HUES64 (cell line): ENCODE results near the gene MRPS12.
A peak's percentile ranks its signal among the peaks of the same experiment; 100 is the strongest.

Source experiments
- H3K27ac ChIP-seq: 2 replicates; pipeline ENCODE4 v1.7.0; 2013; ENCODE audit warnings: low read depth, low read length, inconsistent platforms
- H3K27me3 ChIP-seq: 2 replicates; pipeline ENCODE4 v1.6.1; 2013; ENCODE audit warnings: mild to moderate bottlenecking, low read length; ENCODE audit not compliant: insufficient read depth
- H3K36me3 ChIP-seq: 2 replicates; pipeline ENCODE4 v1.6.1; 2013; ENCODE audit warnings: mild to moderate bottlenecking, low read length; ENCODE audit not compliant: insufficient read depth
- H3K4me1 ChIP-seq: 2 replicates; pipeline ENCODE4 v1.6.1; 2013; ENCODE audit warnings: mild to moderate bottlenecking, low read length, moderate library complexity; ENCODE audit not compliant: insufficient read depth
- H3K4me3 ChIP-seq: 2 replicates; pipeline ENCODE4 v1.5.1; 2013; ENCODE audit warnings: mild to moderate bottlenecking, low read length, moderate library complexity
- H3K9ac ChIP-seq: 2 replicates; pipeline ENCODE4 v1.6.1; 2013; ENCODE audit warnings: mild to moderate bottlenecking, low read depth, low read length
- H3K9me3 ChIP-seq: 2 replicates; pipeline ENCODE4 v1.6.1; 2013; ENCODE audit warnings: low read depth, low read length; ENCODE audit not compliant: insufficient read depth
- WGBS: fragments of 150-250, 120-280 bp; methylation state at CpG from one replicate; pipeline ENCODE4 v1.1.7; 2013; ENCODE audit warnings: missing lambda C conversion rate; 5-methylcytosine and 5-hydroxymethylcytosine counted together

Gene MRPS12

DNA sequence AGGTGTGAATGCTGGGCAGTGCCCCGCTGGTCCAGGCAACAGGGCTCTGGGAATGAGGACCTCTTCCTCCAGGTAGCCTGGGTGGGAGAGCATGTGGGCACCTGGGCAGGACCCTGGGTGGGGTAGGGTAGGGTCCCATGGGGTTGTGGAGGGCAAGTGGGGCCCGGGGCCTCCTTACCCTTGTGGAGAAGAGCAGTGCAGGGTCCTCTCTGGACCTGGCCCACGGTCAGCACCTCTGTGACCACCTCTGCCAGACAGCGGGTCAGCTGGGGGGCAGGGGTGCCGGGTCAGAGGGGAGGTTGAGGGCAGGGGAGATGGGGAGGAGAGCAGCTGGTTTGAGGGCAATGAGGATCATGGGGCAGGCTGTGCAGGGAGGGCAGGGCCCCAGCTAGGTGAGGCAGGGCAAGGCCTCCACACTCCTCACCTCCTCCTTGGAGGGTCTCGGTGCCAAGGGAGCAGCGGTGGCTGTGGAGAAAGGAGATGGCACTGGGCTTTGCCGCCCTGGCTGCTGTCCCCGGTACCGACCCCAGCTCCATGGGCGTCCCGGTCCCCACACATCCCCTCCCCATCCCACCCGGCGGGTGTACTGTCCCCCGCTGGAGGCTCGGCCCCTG lies 19.2 kb upstream of the MRPS12 start:
- H3K9me3 ChIP-seq, result no peaks in the 10 kb centered on the region
- H3K9ac ChIP-seq, result no peak overlapping the region; the same call in 1 of the 2 replicates
- peaks cover 3% of the 10 kb centered on the region; the same call in 1 of the 2 replicates for H3K27me3 ChIP-seq
- H3K4me3 ChIP-seq, result no peak overlapping the region
- H3K27ac ChIP-seq, result no peak overlapping the region
- H3K36me3 ChIP-seq, result peaks cover 12% of the 10 kb centered on the region; the same call in 1 of the 2 replicates
- no peaks in the 10 kb centered on the region for H3K4me1 ChIP-seq
- 64% methylated on average over 16 of the region's 16 CpGs for WGBS

DNA sequence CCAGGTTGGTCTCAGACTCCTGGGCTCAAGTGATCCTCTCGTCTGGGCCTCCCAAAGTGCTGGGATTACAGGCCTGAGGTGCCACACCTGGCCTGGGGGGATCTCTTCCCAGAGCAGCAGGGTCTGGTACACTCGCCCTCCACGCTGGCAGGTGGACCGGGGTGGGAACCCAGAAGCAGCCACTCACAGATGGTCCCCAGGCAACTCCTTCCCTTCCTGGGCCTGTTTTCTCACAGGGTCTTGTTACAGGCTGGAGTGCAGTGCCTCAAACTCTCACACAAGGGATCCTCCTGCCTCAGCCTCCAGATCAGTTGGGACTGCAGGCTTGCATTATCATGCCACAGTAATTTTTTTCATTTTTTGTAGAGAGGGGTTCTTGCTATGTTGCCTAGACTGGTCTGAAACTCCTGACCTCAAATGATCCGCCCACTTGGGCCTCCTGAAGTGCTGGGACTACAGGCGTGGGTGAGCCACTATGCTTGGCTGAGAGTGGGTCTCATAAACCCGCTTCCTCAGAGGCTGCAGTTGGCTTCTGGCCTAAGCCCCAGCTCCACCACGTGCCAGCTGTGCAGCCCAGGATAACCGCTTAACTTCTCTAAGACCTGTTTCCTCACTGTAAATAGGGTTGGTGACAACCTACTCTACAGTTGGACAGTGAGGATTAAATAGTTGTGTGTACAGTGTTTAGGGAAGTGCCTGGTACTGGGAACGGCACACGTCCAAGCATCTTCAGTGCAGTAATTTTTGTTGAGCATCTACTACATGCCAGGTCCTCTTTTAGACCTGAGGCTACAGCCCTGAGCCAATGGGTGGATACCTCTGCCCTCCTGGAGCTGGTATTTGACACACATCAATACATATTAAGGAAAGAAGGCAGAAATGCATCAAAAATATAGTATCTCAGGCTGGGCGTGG lies 17.9 kb upstream of the MRPS12 start:
- no peak overlapping the region for H3K27ac ChIP-seq
- no peaks in the 10 kb centered on the region for H3K9me3 ChIP-seq
- H3K4me1 ChIP-seq, result no peaks in the 10 kb centered on the region
- 84% methylated on average over 12 of the region's 12 CpGs for WGBS
- peaks cover 3% of the 10 kb centered on the region; the same call in 1 of the 2 replicates for H3K27me3 ChIP-seq
- H3K36me3 ChIP-seq, result no peaks in the 10 kb centered on the region
- no peak overlapping the region for H3K9ac ChIP-seq
- H3K4me3 ChIP-seq, result no peak overlapping the region

DNA sequence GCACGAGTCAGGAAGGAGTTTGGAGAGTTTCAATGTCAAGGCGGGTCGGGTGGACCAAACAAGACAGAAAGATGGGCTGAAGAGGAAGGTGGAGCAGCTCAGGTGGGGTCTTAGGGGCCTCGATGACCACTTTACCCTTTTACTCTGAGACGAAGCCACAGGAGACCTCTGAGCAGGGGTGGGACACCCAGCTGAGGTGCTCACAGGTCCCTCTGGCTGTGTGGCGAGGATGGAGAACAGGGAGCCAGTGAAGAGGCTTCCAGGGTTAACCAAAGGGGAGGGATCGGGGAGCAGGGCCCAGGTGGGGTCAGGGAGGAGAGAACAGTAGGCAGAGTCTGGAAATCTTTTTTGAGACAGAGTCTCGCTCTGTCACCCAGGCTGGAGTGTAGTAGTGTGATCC lies 16.8 kb upstream of the MRPS12 start:
- H3K36me3 ChIP-seq, result no peaks in the 10 kb centered on the region
- WGBS, result 91% methylated on average over 8 of the region's 8 CpGs

DNA sequence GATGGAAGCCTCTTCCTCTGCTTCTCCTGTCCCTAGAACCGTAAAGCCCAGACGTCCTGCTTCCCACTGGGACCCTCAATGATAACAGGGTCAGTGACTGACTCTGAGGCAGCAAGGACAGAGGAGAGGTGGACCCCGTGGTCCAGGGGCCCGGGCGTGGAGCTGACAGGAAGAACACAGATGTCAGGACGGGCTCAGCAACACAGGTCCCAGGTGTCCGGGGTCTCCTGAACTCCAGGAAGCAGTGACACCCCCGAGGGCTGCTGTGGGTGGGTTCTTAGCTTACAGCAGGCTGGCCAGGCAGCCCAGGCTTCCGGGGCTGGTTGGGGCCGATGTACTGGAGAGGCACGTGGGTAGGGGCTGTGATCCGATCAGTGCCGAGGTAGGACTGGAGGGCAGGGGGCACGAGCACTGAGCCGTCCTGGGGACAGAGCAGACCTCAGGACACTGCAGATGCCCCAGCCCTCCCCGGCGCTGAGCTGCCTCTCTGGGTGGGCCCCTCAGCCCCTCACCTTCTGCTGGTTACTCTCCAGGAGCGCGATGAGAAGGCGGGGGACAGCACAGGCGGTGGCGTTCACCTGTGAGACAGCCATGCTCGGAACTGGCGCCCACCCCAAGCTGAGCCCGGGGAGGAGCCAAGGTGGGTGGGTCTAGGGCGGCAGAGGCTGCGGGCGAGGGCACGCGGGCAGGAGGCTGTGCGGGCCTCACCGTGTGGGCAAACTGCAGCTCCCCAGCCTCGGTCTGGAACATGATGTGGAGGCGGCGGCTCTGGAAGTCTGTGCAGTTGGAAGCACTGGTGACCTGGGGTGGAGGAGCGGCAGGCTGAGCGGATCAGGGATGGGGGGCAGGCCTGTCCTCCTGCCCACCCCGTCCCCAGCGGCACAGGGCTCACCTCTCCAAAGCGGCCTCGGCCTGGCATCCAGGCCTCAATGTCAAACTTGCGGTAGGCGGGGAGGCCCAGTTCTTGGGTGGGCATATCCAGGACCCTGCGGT lies 15.1 kb upstream of the MRPS12 start:
- peaks cover 3% of the 10 kb centered on the region; the same call in 1 of the 2 replicates for H3K27me3 ChIP-seq
- H3K4me3 ChIP-seq, result no peak overlapping the region
- no peak overlapping the region for H3K27ac ChIP-seq
- WGBS, result 96% methylated on average over 44 of the region's 44 CpGs
- no peak overlapping the region for H3K9ac ChIP-seq
- no peaks in the 10 kb centered on the region for H3K4me1 ChIP-seq
- no peaks in the 10 kb centered on the region for H3K9me3 ChIP-seq
- H3K36me3 ChIP-seq, result no peaks in the 10 kb centered on the region

More for the DNA sequence above, 16.8 kb upstream of the MRPS12 start:
- H3K27ac ChIP-seq, result no peak overlapping the region
- no peak overlapping the region for H3K4me3 ChIP-seq
- H3K4me1 ChIP-seq, result no peaks in the 10 kb centered on the region
- H3K9me3 ChIP-seq, result no peaks in the 10 kb centered on the region
- H3K27me3 ChIP-seq, result peaks cover 3% of the 10 kb centered on the region; the same call in 1 of the 2 replicates
- no peak overlapping the region for H3K9ac ChIP-seq

DNA sequence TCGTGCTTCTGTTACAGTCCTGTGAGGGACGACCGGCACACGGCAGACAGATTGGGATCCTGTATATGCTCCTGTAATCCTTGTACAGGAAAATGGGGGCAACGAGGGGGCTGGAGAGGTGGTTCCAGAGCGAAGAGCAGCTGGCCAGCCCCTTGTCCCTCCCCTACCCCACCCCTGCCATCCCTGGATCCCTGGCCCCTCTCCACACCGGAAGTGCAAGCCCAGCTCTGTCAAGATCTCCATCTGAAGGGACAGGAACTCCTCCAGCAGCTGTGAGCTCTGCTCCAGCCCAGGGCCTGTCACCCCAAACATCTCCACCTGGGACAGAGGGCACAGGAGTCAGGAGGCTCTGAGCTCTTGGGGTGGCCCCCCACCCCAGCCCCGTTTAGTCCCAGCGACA lies 13.2 kb upstream of the MRPS12 start:
- WGBS, result 94% methylated on average over 9 of the region's 9 CpGs
- no peak overlapping the region for H3K27ac ChIP-seq
- H3K36me3 ChIP-seq, result peaks cover 13% of the 10 kb centered on the region
- no peak overlapping the region for H3K4me3 ChIP-seq
- no peak overlapping the region for H3K9ac ChIP-seq
- H3K4me1 ChIP-seq, result no peaks in the 10 kb centered on the region
- H3K27me3 ChIP-seq, result no peaks in the 10 kb centered on the region; the same call in 1 of the 2 replicates
- no peaks in the 10 kb centered on the region for H3K9me3 ChIP-seq

DNA sequence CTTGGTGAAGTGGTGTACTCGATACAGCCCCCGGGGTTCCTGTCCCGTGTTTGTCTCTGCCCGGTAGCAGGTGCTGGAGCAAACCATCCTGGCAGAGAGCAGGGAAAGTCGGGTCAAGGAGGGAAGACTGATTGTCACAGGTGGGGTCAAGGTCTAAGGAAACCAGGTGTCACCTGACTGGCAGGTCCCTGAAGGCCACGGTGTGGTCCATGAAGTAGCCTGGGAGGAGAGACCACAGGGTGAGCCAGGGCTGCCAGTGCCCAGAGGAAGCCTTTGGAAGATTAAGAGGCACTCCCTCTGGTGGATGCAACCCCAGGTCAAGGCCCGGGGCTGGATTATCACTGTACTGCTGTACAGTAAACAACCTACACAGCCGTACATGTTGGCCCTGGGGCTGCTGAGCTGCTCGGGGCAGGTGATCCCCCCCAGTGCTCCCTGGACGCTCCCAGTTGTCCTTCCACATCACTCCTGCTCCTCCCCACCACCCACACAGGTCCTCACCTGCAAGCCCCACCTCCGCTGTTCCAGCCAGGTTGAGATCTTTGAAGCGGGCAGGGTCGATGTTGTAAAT lies 12.7 kb upstream of the MRPS12 start:
- Histone ChIP-seq H3K9me3 (no peaks in the 10 kb centered on the region), H3K27ac (no peak overlapping the region), H3K27me3 (no peaks in the 10 kb centered on the region), H3K9ac (0 out of 2 replicates have a peak overlapping the region, but pooled peaks have one; percentile 20), H3K36me3 (peaks cover 15% of the 10 kb centered on the region), H3K4me3 (no peak overlapping the region), H3K4me1 (no peaks in the 10 kb centered on the region)
- 93% methylated on average over 13 of the region's 13 CpGs for WGBS

DNA sequence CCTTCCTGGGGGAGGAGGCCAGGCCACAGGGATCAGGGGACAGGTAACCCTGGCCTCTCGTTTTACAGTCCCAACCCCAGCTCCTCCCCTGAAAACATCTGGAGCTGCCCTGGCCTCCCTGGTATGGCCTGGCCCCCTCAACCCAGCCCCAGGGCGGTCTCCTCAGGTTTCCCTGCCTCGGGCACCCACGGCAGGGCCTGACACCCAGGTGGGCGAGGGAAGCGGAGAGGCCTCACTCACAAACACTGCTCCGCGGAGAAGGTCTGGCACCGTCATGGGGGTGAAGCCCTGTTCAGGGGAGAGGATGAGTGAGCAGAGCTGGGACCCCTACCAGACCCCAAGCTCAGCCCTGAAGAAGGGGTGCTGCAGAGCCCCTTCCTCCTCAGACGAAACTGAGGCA lies 12.2 kb upstream of the MRPS12 start:
- Histone ChIP-seq H3K4me1 (no peaks in the 10 kb centered on the region), H3K27ac (no peak overlapping the region), H3K9me3 (no peaks in the 10 kb centered on the region), H3K27me3 (no peaks in the 10 kb centered on the region), H3K4me3 (no peak overlapping the region), H3K9ac (0 out of 2 replicates have a peak overlapping the region, but pooled peaks have one; percentile 20), H3K36me3 (peaks cover 15% of the 10 kb centered on the region)
- 91% methylated on average over 10 of the region's 10 CpGs for WGBS

DNA sequence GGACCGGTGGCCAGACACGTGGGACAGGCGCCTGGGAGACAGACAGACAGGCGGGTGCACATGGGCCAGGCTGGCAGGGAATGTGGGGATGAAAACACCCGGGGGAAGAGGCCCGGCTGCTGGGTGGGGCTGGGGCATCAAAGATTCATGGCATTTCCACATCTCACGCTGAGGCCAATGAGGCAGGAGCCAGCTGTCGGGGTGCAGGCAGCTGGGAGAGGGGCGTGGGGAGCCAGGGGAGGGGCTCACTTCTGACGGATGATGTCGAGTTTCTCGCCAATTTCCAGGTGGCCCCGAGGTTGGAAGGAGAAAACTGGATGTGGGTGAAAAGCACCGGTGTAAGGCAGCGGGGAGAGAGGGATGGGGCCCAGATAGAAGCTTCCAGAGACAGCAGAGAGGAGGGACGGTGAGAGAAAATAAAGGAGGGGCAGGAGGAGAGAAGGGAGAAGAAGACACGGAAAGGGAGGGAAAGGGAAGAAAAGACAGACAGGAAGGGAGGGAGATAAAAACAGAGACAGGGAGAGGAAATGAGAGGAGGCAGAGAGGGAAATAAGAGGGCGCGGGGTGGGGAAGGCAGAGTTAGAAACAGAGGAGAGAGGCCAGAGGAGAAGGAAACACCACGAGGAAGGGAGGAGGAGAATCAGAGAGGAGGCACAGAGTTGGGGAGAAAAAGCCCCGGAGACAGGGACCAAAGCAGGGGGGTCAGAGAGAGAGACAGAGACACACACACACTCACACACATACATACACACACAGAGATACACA lies 10.7 kb upstream of the MRPS12 start:
- WGBS, result 90% methylated on average over 21 of the region's 21 CpGs
- Histone ChIP-seq H3K9ac (no peak overlapping the region), H3K4me3 (no peak overlapping the region), H3K36me3 (peaks cover 28% of the 10 kb centered on the region), H3K9me3 (no peaks in the 10 kb centered on the region), H3K27ac (no peak overlapping the region), H3K27me3 (no peaks in the 10 kb centered on the region), H3K4me1 (no peaks in the 10 kb centered on the region)

DNA sequence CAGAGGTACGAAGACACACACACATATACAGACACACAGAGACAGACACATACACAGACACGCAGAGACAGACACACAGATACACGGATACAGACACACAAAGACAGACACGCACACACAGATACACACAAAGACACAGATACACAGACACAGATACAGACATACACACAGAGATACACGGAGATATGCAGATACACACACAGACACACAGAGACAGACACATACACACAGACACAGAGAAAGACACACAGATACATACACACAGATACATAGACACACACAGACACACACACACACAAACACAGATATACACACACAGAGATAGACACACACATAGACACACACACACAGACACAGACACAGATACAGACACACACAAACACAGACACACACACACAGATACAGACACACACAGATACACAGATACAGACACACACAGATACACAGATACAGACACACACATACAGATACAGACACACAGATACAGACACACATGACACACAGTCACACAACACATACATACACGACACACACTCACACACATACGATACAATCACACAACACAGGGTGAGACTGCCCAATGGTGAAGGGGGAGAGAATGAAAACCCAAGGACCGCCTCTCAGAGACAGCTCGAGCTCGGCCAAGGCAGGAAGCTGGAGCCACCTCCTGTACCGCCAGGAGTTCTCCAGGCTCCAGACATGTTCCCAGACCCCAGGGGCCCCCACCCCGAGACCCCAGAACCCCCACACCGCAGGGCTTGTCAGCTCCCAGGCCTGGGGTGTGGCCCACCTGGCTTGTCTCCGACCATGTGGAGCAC lies 9.9 kb upstream of the MRPS12 start:
- Histone ChIP-seq H3K4me1 (no peaks in the 10 kb centered on the region), H3K4me3 (no peak overlapping the region), H3K9ac (no peak overlapping the region), H3K27ac (no peak overlapping the region), H3K9me3 (no peaks in the 10 kb centered on the region), H3K36me3 (peaks cover 35% of the 10 kb centered on the region), H3K27me3 (no peaks in the 10 kb centered on the region)
- WGBS, result 89% methylated on average over 14 of the region's 14 CpGs
